Measurements from ENCODE around the gene KCNH3. TPM values are rescaled to one million over a fixed set of nuclear protein-coding genes. Genes with fewer than 3 reads are reported as not detected.

KCNH3 gene
- total and polyA plus RNA-seq, 2 donors from 2014 or later = 1.4 to 2.8 TPM

- no peak overlapping the region for H3K9ac ChIP-seq (ENCODE audit: low read length in 3 of 3)
- intact Hi-C loops (cut with DNase I) = no loop called here
- H3K4me1 ChIP-seq (ENCODE audit: control insufficient read depth in 2 of 3, insufficient read depth in 2 of 3, low read depth in 1 of 3, low read length in 3 of 3) = peaks cover 0 to 15% (median 14%) of the 10 kb centered on the region in 3 donors
- no peak for TF ChIP-seq CTCF (IDR thresholded peaks at IDR 0.05; ENCODE audit: borderline replicate concordance, extremely low read depth, insufficient read depth)
- peaks cover 3 to 45% (median 38%) of the 10 kb centered on the region in 3 donors for H3K36me3 ChIP-seq (ENCODE audit: control insufficient read depth in 2 of 3, insufficient read depth in 3 of 3, low read length in 3 of 3)
- H3K27ac ChIP-seq (ENCODE audit: low read depth in 2 of 2, low read length in 2 of 2) = no peak overlapping the region
- no peaks in the 10 kb centered on the region for H3K27me3 ChIP-seq (ENCODE audit: control insufficient read depth, insufficient read depth, low read length)
- FAIRE-seq = no peak
- no peaks in the 10 kb centered on the region for H3K9me3 ChIP-seq (ENCODE audit: control insufficient read depth in 2 of 3, insufficient read depth in 1 of 3, low read length in 3 of 3)
- H3K4me3 ChIP-seq (ENCODE audit: low read length in 3 of 3) = no peak overlapping the region
- peak in 1 of 5 donors; percentile 57 for DNase-seq
Measured at GRCh38 chr12:49558526-49558925, 19.7 kb downstream of the KCNH3 start.

- no peaks in the 10 kb centered on the region for H3K27me3 ChIP-seq (ENCODE audit: control insufficient read depth, insufficient read depth, low read length)
- no peak for FAIRE-seq
Measured at GRCh38 chr12:49559011-49559675, 20.3 kb downstream of the KCNH3 start.

GRCh38 chr12:49560695-49561094 is 21.9 kb downstream of the KCNH3 start:
- Histone ChIP-seq H3K9me3 (ENCODE audit: control insufficient read depth in 2 of 3, insufficient read depth in 1 of 3, low read length in 3 of 3) (no peaks in the 10 kb centered on the region), H3K27ac (ENCODE audit: low read depth in 2 of 2, low read length in 2 of 2) (no peak overlapping the region), H3K4me3 (ENCODE audit: low read length in 3 of 3) (no peak overlapping the region), H3K36me3 (ENCODE audit: control insufficient read depth in 2 of 3, insufficient read depth in 3 of 3, low read length in 3 of 3) (peaks cover 3 to 62% (median 41%) of the 10 kb centered on the region in 3 donors), H3K4me1 (ENCODE audit: control insufficient read depth in 2 of 3, insufficient read depth in 2 of 3, low read depth in 1 of 3, low read length in 3 of 3) (peaks cover 0 to 15% (median 14%) of the 10 kb centered on the region in 3 donors), H3K9ac (ENCODE audit: low read length in 3 of 3) (no peak overlapping the region), H3K27me3 (ENCODE audit: control insufficient read depth, insufficient read depth, low read length) (no peaks in the 10 kb centered on the region)
- DNase-seq = peak in 1 of 5 donors; percentile 39
- no peak for FAIRE-seq
- no peak for TF ChIP-seq CTCF (IDR thresholded peaks at IDR 0.05; ENCODE audit: borderline replicate concordance, extremely low read depth, insufficient read depth)
- intact Hi-C loops (cut with DNase I) = no loop called here

More at GRCh38 chr12:49559011-49559675, 20.3 kb downstream of the KCNH3 start:
- Histone ChIP-seq H3K36me3 (ENCODE audit: control insufficient read depth in 2 of 3, insufficient read depth in 3 of 3, low read length in 3 of 3) (peaks cover 3 to 51% (median 38%) of the 10 kb centered on the region in 3 donors), H3K4me3 (ENCODE audit: low read length in 3 of 3) (no peak overlapping the region), H3K9me3 (ENCODE audit: control insufficient read depth in 2 of 3, insufficient read depth in 1 of 3, low read length in 3 of 3) (no peaks in the 10 kb centered on the region), H3K27ac (ENCODE audit: low read depth in 2 of 2, low read length in 2 of 2) (no peak overlapping the region), H3K4me1 (ENCODE audit: control insufficient read depth in 2 of 3, insufficient read depth in 2 of 3, low read depth in 1 of 3, low read length in 3 of 3) (peaks cover 0 to 15% (median 14%) of the 10 kb centered on the region in 3 donors), H3K9ac (ENCODE audit: low read length in 3 of 3) (no peak overlapping the region)
- no peak for TF ChIP-seq CTCF (IDR thresholded peaks at IDR 0.05; ENCODE audit: borderline replicate concordance, extremely low read depth, insufficient read depth)
- intact Hi-C loops (cut with DNase I) = no loop called here
- peak in 1 of 5 donors; percentile 55 for DNase-seq

All from kidney (tissue), 14 donors.